PC-9 (cell line): ENCODE measurements around the gene NCKAP1.

ENCODE experiments used
- CTCF ChIP-seq: fragments of 200-600 bp; sonication (generic); conservative IDR thresholded peaks from 2 replicates; pipeline ENCODE4 v1.6.1; 2017; ENCODE audit warnings: mixed run types, antibody characterized with exemption, mild to moderate bottlenecking, moderate library complexity
- EZH2 ChIP-seq: fragments of 200-600 bp; sonication (generic); IDR thresholded peaks from 2 replicates; pipeline ENCODE4 v1.8.0; 2017; ENCODE audit warnings: antibody characterized with exemption, low read depth

- no peak for TF ChIP-seq CTCF
- no peak for TF ChIP-seq EZH2
These were observed 118.2 kb downstream of the NCKAP1 start for GRCh38 chr2:182920089-182920488.
